Measurements from ENCODE around the gene CREG2. TPM values are rescaled to one million over a fixed set of nuclear protein-coding genes. Genes with fewer than 3 reads are reported as not detected.
A peak's percentile ranks its signal among the peaks of the same experiment; 100 is the strongest.

Gene CREG2
- total RNA-seq, 5 donors from 2014 or later (not counting 1 experiment from before 2014, with no cell fraction given): 0.13 TPM; not detected in 4

- DNase-seq (no peak), ATAC-seq (replicated peaks in 1 of 4) (no peak)
- H3K4me1 ChIP-seq (ENCODE audit: control insufficient read depth in 1 of 2, extremely low read depth in 1 of 2, insufficient read depth in 2 of 2, low read length in 2 of 2): peaks cover 34 to 55% of the 10 kb centered on the region in 2 experiments
- Mint-ChIP-seq H3K27ac (peak overlapping the region; percentile 83 to 88), H3K4me1 (peaks cover 62 to 69% (median 62%) of the 10 kb centered on the region in 3 donors), H3K27me3 (no peaks in the 10 kb centered on the region), H3K9me3 (no peaks in the 10 kb centered on the region), H3K36me3 (peaks cover 14% of the 10 kb centered on the region), H3K4me3 (peak overlapping the region; percentile 37 to 98 (median 93))
- WGBS (ENCODE audit: insufficient coverage): 84% methylated on average over 7 of the region's 10 CpGs
- peak overlapping the region; percentile 70 for H3K27ac ChIP-seq (ENCODE audit: low read length)
- ChIA-PET CTCF (no interaction called here), POLR2A (no interaction called here)
- no peak overlapping the region for H3K4me3 ChIP-seq (ENCODE audit: control insufficient read depth in 1 of 2, extremely low read depth in 1 of 2, low read length in 1 of 2)
- H3K27me3 ChIP-seq (replicated peaks in 1 of 2; ENCODE audit: control insufficient read depth in 2 of 2, extremely low read depth in 1 of 2, insufficient read depth in 2 of 2, low read length in 1 of 2): no peaks in the 10 kb centered on the region
- H3K9me3 ChIP-seq: no peaks in the 10 kb centered on the region
- H3K36me3 ChIP-seq (ENCODE audit: control insufficient read depth in 2 of 2, extremely low read depth in 1 of 2, insufficient read depth in 1 of 2, low read length in 1 of 2): peaks cover 0 to 6% of the 10 kb centered on the region in 2 donors
Observed at GRCh38 chr2:101310090-101310833, 77.0 kb downstream of the CREG2 start.

GRCh38 chr2:101308432-101309210, 78.7 kb downstream of the CREG2 start, which contains the start of gene RNF149:
Gene RNF149 (minus strand): TSS chr2:101308701. CDS start chr2:101308588, 113 bp downstream.
- H3K4me3 Mint-ChIP-seq: peak within 1 kb of the TSS; percentile 93 to 98 (median 98)
- H3K36me3 Mint-ChIP-seq: peaks cover 19% of the 10 kb centered on the region
- DNase-seq (peak; percentile 70 to 94 (median 84)), ATAC-seq (replicated peaks in 1 of 4) (peak; percentile 74 to 81 (median 77))
- Histone ChIP-seq H3K27me3 (replicated peaks in 1 of 2; ENCODE audit: control insufficient read depth in 2 of 2, extremely low read depth in 1 of 2, insufficient read depth in 2 of 2, low read length in 1 of 2) (no peaks in the 10 kb centered on the region), H3K4me3 (ENCODE audit: control insufficient read depth in 1 of 2, extremely low read depth in 1 of 2, low read length in 1 of 2) (peak within 1 kb of the TSS; percentile 92 to 99), H3K27ac (ENCODE audit: low read length) (peak within 1 kb of the TSS; percentile 94), H3K4me1 (ENCODE audit: control insufficient read depth in 1 of 2, extremely low read depth in 1 of 2, insufficient read depth in 2 of 2, low read length in 2 of 2) (peaks cover 44 to 64% of the 10 kb centered on the region in 2 experiments), H3K9me3 (no peaks in the 10 kb centered on the region), H3K36me3 (ENCODE audit: control insufficient read depth in 2 of 2, extremely low read depth in 1 of 2, insufficient read depth in 1 of 2, low read length in 1 of 2) (peaks cover 2 to 6% of the 10 kb centered on the region in 2 donors)
- H3K27ac Mint-ChIP-seq: peak within 1 kb of the TSS; percentile 99
- POLR2A ChIA-PET: interaction anchor here (0.6 to 1.0 kb wide), 9 partner anchors 15 to 1954 kb away, joined by 3 to 23 read pairs (median 4); no protein-coding TSS in a partner anchor
- CTCF ChIA-PET: interaction anchor here (0.6 to 1.2 kb wide), 7 partner anchors 10 to 711 kb away, joined by 3 to 8 read pairs (median 3); partner anchors contain the start of gene CNOT11 (in 1 of the 2)
- H3K27me3 Mint-ChIP-seq: no peaks in the 10 kb centered on the region
- H3K9me3 Mint-ChIP-seq: no peaks in the 10 kb centered on the region
- under 1% methylated on average over 71 of the region's 76 CpGs for WGBS (ENCODE audit: insufficient coverage)
- peaks cover 74 to 81% (median 77%) of the 10 kb centered on the region in 3 donors for H3K4me1 Mint-ChIP-seq

- H3K27ac Mint-ChIP-seq: peak overlapping the region; percentile 99
- H3K36me3 Mint-ChIP-seq: peaks cover 19% of the 10 kb centered on the region
- Histone ChIP-seq H3K4me3 (ENCODE audit: control insufficient read depth in 1 of 2, extremely low read depth in 1 of 2, low read length in 1 of 2) (peak overlapping the region; percentile 92 to 99), H3K27ac (ENCODE audit: low read length) (peak overlapping the region; percentile 94), H3K27me3 (replicated peaks in 1 of 2; ENCODE audit: control insufficient read depth in 2 of 2, extremely low read depth in 1 of 2, insufficient read depth in 2 of 2, low read length in 1 of 2) (no peaks in the 10 kb centered on the region), H3K36me3 (ENCODE audit: control insufficient read depth in 2 of 2, extremely low read depth in 1 of 2, insufficient read depth in 1 of 2, low read length in 1 of 2) (peaks cover 2 to 6% of the 10 kb centered on the region in 2 donors), H3K4me1 (ENCODE audit: control insufficient read depth in 1 of 2, extremely low read depth in 1 of 2, insufficient read depth in 2 of 2, low read length in 2 of 2) (peaks cover 47 to 62% of the 10 kb centered on the region in 2 experiments), H3K9me3 (no peaks in the 10 kb centered on the region)
- under 1% methylated on average over 57 of the region's 57 CpGs for WGBS (ENCODE audit: insufficient coverage)
- H3K27me3 Mint-ChIP-seq: no peaks in the 10 kb centered on the region
- H3K4me1 Mint-ChIP-seq: peaks cover 73 to 83% (median 79%) of the 10 kb centered on the region in 3 donors
- peak in 22 of 35 experiments; percentile 12 to 52 (median 27) for DNase-seq
- POLR2A ChIA-PET: interaction anchor here (0.6 to 1.0 kb wide), 3 partner anchors 20 to 115 kb away, joined by 3 to 4 read pairs (median 4); no protein-coding TSS in a partner anchor
- no peaks in the 10 kb centered on the region for H3K9me3 Mint-ChIP-seq
- CTCF ChIA-PET: interaction anchor here in 1 of 2 donors (1.0 to 1.2 kb wide), 4 partner anchors 9 to 26 kb away, joined by 3 to 8 read pairs (median 4); no protein-coding TSS in a partner anchor
- H3K4me3 Mint-ChIP-seq: peak overlapping the region; percentile 93 to 98 (median 98)
- peak; percentile 8 to 24 (median 16) for ATAC-seq (replicated peaks in 1 of 4)
Observed at GRCh38 chr2:101307950-101308431, 79.3 kb downstream of the CREG2 start.

GRCh38 chr2:101307503-101307902, 79.8 kb downstream of the CREG2 start:
- H3K9me3 ChIP-seq: no peaks in the 10 kb centered on the region
- H3K27ac ChIP-seq (ENCODE audit: low read length): peak overlapping the region; percentile 94
- Mint-ChIP-seq H3K27me3 (no peaks in the 10 kb centered on the region), H3K36me3 (peaks cover 24% of the 10 kb centered on the region), H3K4me3 (peak overlapping the region; percentile 93 to 98 (median 98)), H3K27ac (peak overlapping the region; percentile 99), H3K9me3 (no peaks in the 10 kb centered on the region), H3K4me1 (peaks cover 76 to 85% (median 79%) of the 10 kb centered on the region in 3 donors)
- DNase-seq (peak in 1 of 35 experiments; percentile 34), ATAC-seq (replicated peaks in 1 of 4) (no peak)
- H3K36me3 ChIP-seq (ENCODE audit: control insufficient read depth in 2 of 2, extremely low read depth in 1 of 2, insufficient read depth in 1 of 2, low read length in 1 of 2): peaks cover 2 to 9% of the 10 kb centered on the region in 2 donors
- H3K4me1 ChIP-seq (ENCODE audit: control insufficient read depth in 1 of 2, extremely low read depth in 1 of 2, insufficient read depth in 2 of 2, low read length in 2 of 2): peaks cover 50 to 63% of the 10 kb centered on the region in 2 experiments
- CTCF ChIA-PET: no interaction called here
- POLR2A ChIA-PET: no interaction called here
- WGBS (ENCODE audit: insufficient coverage): 0% methylated on average over 2 of the region's 9 CpGs
- H3K4me3 ChIP-seq (ENCODE audit: control insufficient read depth in 1 of 2, extremely low read depth in 1 of 2, low read length in 1 of 2): peak overlapping the region; percentile 92 to 99
- no peaks in the 10 kb centered on the region for H3K27me3 ChIP-seq (replicated peaks in 1 of 2; ENCODE audit: control insufficient read depth in 2 of 2, extremely low read depth in 1 of 2, insufficient read depth in 2 of 2, low read length in 1 of 2)

- H3K4me1 Mint-ChIP-seq: peaks cover 77 to 85% (median 80%) of the 10 kb centered on the region in 3 donors
- peak overlapping the region; percentile 99 for H3K27ac Mint-ChIP-seq
- H3K27me3 Mint-ChIP-seq: no peaks in the 10 kb centered on the region
- H3K9me3 ChIP-seq: no peaks in the 10 kb centered on the region
- H3K27me3 ChIP-seq (replicated peaks in 1 of 2; ENCODE audit: control insufficient read depth in 2 of 2, extremely low read depth in 1 of 2, insufficient read depth in 2 of 2, low read length in 1 of 2): no peaks in the 10 kb centered on the region
- DNase-seq (peak in 3 of 35 experiments; percentile 14 to 31 (median 22)), ATAC-seq (replicated peaks in 1 of 4) (peak in 1 of 4 experiments; percentile 7)
- H3K4me3 ChIP-seq (ENCODE audit: control insufficient read depth in 1 of 2, extremely low read depth in 1 of 2, low read length in 1 of 2): peak overlapping the region; percentile 92 to 99
- H3K36me3 ChIP-seq (ENCODE audit: control insufficient read depth in 2 of 2, extremely low read depth in 1 of 2, insufficient read depth in 1 of 2, low read length in 1 of 2): peaks cover 2 to 16% of the 10 kb centered on the region in 2 donors
- H3K4me1 ChIP-seq (ENCODE audit: control insufficient read depth in 1 of 2, extremely low read depth in 1 of 2, insufficient read depth in 2 of 2, low read length in 2 of 2): peaks cover 47 to 62% of the 10 kb centered on the region in 2 experiments
- peak overlapping the region; percentile 93 to 98 (median 98) for H3K4me3 Mint-ChIP-seq
- WGBS (ENCODE audit: insufficient coverage): 10% methylated on average over 7 of the region's 7 CpGs
- POLR2A ChIA-PET: interaction anchor here (0.5 to 2.1 kb wide), 3 partner anchors 22 to 53 kb away, joined by 3 to 6 read pairs (median 4); no protein-coding TSS in a partner anchor
- H3K27ac ChIP-seq (ENCODE audit: low read length): peak overlapping the region; percentile 94
- H3K9me3 Mint-ChIP-seq: no peaks in the 10 kb centered on the region
- CTCF ChIA-PET: interaction anchor here in 1 of 2 donors (1.0 to 1.5 kb wide), 3 partner anchors 22 to 37 kb away, joined by 3 to 7 read pairs (median 3); no protein-coding TSS in a partner anchor
- peaks cover 33% of the 10 kb centered on the region for H3K36me3 Mint-ChIP-seq
Observed at GRCh38 chr2:101306410-101306809, 80.9 kb downstream of the CREG2 start.
